ENCODE measurements around the gene NRBF2.

Gene NRBF2

DNA sequence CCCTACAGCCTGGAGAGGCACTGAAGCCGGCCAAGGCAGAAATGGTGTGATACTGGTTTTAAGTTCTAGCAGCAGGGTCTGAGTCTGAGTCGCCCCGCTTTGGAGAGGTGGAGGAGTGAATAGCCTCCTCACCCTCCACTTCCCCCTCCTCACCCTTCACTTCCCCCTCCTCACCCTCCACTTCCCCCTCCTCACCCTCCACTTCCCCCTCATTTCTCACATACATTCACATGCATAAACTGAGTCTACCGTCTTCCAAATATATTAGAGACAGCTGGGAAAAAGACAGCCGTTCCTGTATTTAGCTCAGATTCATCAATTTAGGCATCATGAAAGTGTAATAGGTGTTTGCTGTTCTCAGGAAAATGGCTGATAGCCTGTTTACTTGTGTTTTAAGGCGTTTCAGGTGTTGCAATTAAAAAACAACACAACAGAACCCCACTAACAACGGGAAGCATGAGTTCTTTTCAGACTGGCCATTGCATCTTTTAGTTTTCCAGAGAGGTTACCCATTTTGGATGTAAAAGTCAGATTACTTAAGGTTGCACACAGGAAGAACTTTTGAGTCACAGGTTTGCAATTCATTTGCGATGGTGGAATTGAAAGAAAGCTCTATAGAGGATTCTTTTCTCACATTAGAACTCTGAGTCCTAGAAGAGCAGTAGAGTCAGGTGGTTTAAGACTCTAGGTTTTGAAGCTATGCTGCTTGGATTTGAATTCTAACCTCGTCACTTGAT is 861 bp downstream of the NRBF2 start:
- Histone ChIP-seq H3K27ac (ENCODE audit: low read length) (peak overlapping the region; percentile 88), H4K20me1 (ENCODE audit: insufficient read depth, low read length) (peaks cover 3% of the 10 kb centered on the region; the same call in 1 of the 2 replicates), H3K4me1 (ENCODE audit: insufficient read depth, low read length) (peaks cover 27% of the 10 kb centered on the region), H3K27me3 (ENCODE audit: insufficient read depth, low read length, poor library complexity) (no peaks in the 10 kb centered on the region), H3K9me3 (ENCODE audit: insufficient read depth, low read length, severe bottlenecking) (peaks cover 8% of the 10 kb centered on the region), H2AFZ (ENCODE audit: low read depth, low read length) (peak overlapping the region; percentile 98), H3K4me2 (ENCODE audit: insufficient read depth, low read length) (peak overlapping the region; percentile 73), H3K4me3 (ENCODE audit: low read depth in 1 of 2, low read length in 2 of 2) (peak overlapping the region; percentile 91 to 95), H3K9ac (ENCODE audit: low read depth, low read length) (peak overlapping the region; percentile 98), H3K79me2 (ENCODE audit: insufficient read depth, low read length) (peaks cover 56% of the 10 kb centered on the region), H3K36me3 (ENCODE audit: insufficient read depth, low read length) (peaks cover 2% of the 10 kb centered on the region; the same call in 1 of the 2 replicates)
- ATAC-seq (ENCODE audit: insufficient read depth, low read depth), result no peak
- TF ChIP-seq EZH2 (IDR thresholded peaks at IDR 0.05; ENCODE audit: borderline replicate concordance, low read depth, low read length, severe bottlenecking), result no peak
- TF ChIP-seq, protein P1, sequence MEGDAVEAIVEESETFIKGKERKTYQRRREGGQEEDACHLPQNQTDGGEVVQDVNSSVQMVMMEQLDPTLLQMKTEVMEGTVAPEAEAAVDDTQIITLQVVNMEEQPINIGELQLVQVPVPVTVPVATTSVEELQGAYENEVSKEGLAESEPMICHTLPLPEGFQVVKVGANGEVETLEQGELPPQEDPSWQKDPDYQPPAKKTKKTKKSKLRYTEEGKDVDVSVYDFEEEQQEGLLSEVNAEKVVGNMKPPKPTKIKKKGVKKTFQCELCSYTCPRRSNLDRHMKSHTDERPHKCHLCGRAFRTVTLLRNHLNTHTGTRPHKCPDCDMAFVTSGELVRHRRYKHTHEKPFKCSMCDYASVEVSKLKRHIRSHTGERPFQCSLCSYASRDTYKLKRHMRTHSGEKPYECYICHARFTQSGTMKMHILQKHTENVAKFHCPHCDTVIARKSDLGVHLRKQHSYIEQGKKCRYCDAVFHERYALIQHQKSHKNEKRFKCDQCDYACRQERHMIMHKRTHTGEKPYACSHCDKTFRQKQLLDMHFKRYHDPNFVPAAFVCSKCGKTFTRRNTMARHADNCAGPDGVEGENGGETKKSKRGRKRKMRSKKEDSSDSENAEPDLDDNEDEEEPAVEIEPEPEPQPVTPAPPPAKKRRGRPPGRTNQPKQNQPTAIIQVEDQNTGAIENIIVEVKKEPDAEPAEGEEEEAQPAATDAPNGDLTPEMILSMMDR (IDR thresholded peaks at IDR 0.05; ENCODE audit: borderline replicate concordance, extremely low read depth, low read length, poor library complexity, severe bottlenecking), result no peak
- no peak for DNase-seq

DNA sequence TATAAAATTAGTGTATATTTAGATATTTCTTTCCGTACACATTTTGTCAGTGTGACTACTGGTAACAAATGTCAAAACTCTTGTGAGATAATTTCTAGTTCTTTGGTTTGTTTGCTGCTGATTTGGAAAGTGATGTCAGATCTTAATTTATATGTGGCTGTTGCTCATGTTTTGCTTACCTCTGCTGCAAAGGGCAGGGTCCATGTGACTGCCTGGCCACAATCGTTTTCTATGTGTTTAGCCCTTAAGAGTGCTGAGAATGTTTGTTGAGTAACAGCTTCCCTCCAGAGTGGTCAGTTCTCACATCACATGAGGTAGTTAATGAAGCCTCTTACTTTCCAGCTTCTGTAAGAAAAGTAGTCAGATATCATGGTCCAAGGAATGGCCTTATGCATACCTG is 4.2 kb downstream of the NRBF2 start:
- H3K79me2 ChIP-seq (ENCODE audit: insufficient read depth, low read length), result peaks cover 89% of the 10 kb centered on the region
- TF ChIP-seq, protein P1 (IDR thresholded peaks at IDR 0.05; ENCODE audit: borderline replicate concordance, extremely low read depth, low read length, poor library complexity, severe bottlenecking), result no peak
- TF ChIP-seq EZH2 (IDR thresholded peaks at IDR 0.05; ENCODE audit: borderline replicate concordance, low read depth, low read length, severe bottlenecking), result no peak

DNA sequence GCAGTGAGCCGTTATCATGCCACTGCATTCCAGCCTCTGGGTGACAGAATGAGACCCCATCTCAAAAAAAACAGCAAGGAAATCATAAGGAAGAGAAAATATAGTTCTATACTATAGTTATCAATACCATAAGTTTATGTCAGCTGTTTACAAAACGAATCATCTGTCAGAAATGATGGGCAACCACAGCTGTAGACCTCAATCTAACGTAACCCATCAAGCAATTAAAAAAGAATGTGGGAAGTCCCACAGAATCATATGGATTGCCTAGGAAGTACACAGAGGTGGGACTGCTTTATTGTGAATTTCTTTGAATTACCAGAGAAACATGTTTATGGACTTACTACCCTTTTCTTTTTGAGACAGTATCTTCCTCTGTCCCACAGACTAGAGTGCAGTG is 6.9 kb downstream of the NRBF2 start:
- Histone ChIP-seq H4K20me1 (ENCODE audit: insufficient read depth, low read length) (peaks cover 19% of the 10 kb centered on the region; the same call in 1 of the 2 replicates), H2AFZ (ENCODE audit: low read depth, low read length) (no peak overlapping the region), H3K79me2 (ENCODE audit: insufficient read depth, low read length) (peaks cover 94% of the 10 kb centered on the region), H3K4me3 (ENCODE audit: low read depth in 1 of 2, low read length in 2 of 2) (no peak overlapping the region), H3K27ac (ENCODE audit: low read length) (no peak overlapping the region), H3K36me3 (ENCODE audit: insufficient read depth, low read length) (peaks cover 6% of the 10 kb centered on the region; the same call in 1 of the 2 replicates), H3K4me1 (ENCODE audit: insufficient read depth, low read length) (peaks cover 8% of the 10 kb centered on the region), H3K9me3 (ENCODE audit: insufficient read depth, low read length, severe bottlenecking) (no peaks in the 10 kb centered on the region), H3K27me3 (ENCODE audit: insufficient read depth, low read length, poor library complexity) (no peaks in the 10 kb centered on the region), H3K4me2 (ENCODE audit: insufficient read depth, low read length) (no peak overlapping the region), H3K9ac (ENCODE audit: low read depth, low read length) (no peak overlapping the region)
- no peak for DNase-seq
- no peak for ATAC-seq (ENCODE audit: insufficient read depth, low read depth)
- no peak for TF ChIP-seq EZH2 (IDR thresholded peaks at IDR 0.05; ENCODE audit: borderline replicate concordance, low read depth, low read length, severe bottlenecking)
- TF ChIP-seq, protein P1 (IDR thresholded peaks at IDR 0.05; ENCODE audit: borderline replicate concordance, extremely low read depth, low read length, poor library complexity, severe bottlenecking), result no peak

More for the DNA sequence above, 4.2 kb downstream of the NRBF2 start:
- Histone ChIP-seq H4K20me1 (ENCODE audit: insufficient read depth, low read length) (peaks cover 19% of the 10 kb centered on the region; the same call in 1 of the 2 replicates), H3K36me3 (ENCODE audit: insufficient read depth, low read length) (peaks cover 8% of the 10 kb centered on the region), H2AFZ (ENCODE audit: low read depth, low read length) (no peak overlapping the region), H3K4me2 (ENCODE audit: insufficient read depth, low read length) (no peak overlapping the region), H3K4me1 (ENCODE audit: insufficient read depth, low read length) (peaks cover 27% of the 10 kb centered on the region), H3K27ac (ENCODE audit: low read length) (no peak overlapping the region), H3K27me3 (ENCODE audit: insufficient read depth, low read length, poor library complexity) (no peaks in the 10 kb centered on the region), H3K4me3 (ENCODE audit: low read depth in 1 of 2, low read length in 2 of 2) (no peak overlapping the region), H3K9ac (ENCODE audit: low read depth, low read length) (no peak overlapping the region), H3K9me3 (ENCODE audit: insufficient read depth, low read length, severe bottlenecking) (peaks cover 4% of the 10 kb centered on the region)
- DNase-seq (no peak), ATAC-seq (ENCODE audit: insufficient read depth, low read depth) (no peak)
